Airway epithelial cell (primary cell): ENCODE measurements around the gene SPINK14. TPM values are rescaled to one million over a fixed set of nuclear protein-coding genes. Genes with fewer than 3 reads are reported as not detected.

Experiments
- total RNA-seq: library from RNA; depleted of rRNA; stranded (reverse); fragments of >200 nt; gene quantifications from 2 replicates; pipeline ENCODE4 v1.2.3, GENCODE V29; 2015

The SPINK14 gene
- not detected in 2 replicates for total RNA-seq

GRCh38 chr5:148168246-148168645, at the start of gene SPINK14:
SPINK14 (plus strand) TSS chr5:148168546; CDS start chr5:148169733, 1,187 bp downstream.

GRCh38 chr5:148202531-148203203, 34.3 kb downstream of the SPINK14 start, which contains the start of gene SPINK6:
SPINK6 (plus strand) TSS chr5:148203042; CDS start chr5:148203097, 55 bp downstream.

Other genes with a start within 250 kb of the SPINK14 start
- gene SPINK5, start 104.6 kb upstream of the SPINK14 start, total RNA-seq: 62.8 and 78.0 TPM in 2 replicates
- gene SPINK6, start 34.5 kb downstream of the SPINK14 start, total RNA-seq: 5.9 and 10.8 TPM in 2 replicates
- not detected in 2 replicates for gene MARCOL, start 70.0 kb downstream of the SPINK14 start, total RNA-seq
- not detected in 2 replicates for gene SPINK13, start 100.2 kb downstream of the SPINK14 start, total RNA-seq
- gene SPINK7, start 143.9 kb downstream of the SPINK14 start, total RNA-seq: 4.2 and 14.1 TPM in 2 replicates
- not detected in 2 replicates for gene SPINK9, start 167.0 kb downstream of the SPINK14 start, total RNA-seq
- 19.7 and 20.8 TPM in 2 replicates for gene FBXO38, start 215.4 kb downstream of the SPINK14 start, total RNA-seq